Endothelial cell of umbilical vein (primary cell): ENCODE results near the gene ACOX3. TPM values are rescaled to one million over a fixed set of nuclear protein-coding genes. Genes with fewer than 3 reads are reported as not detected.

Experiments
- BruUV-seq: library from RNA; stranded (reverse); fragments of 400-500 nt; replicated peaks from 2 replicates; lab custom pipeline; 2021; lab: Mats Ljungman, UMichigan
- CTCF ChIA-PET: fragments of 300-600, 350-600 bp; sonication (Branson Sonifier 250); formaldehyde crosslinking; loops from one replicate; lab custom pipeline; 2021; ENCODE audit warnings: antibody characterized with exemption, inconsistent platforms; lab: Charles Lee
- POLR2A ChIA-PET: fragments of 300-600, 350-600 bp; sonication (Branson Sonifier 250); formaldehyde crosslinking; loops from one replicate; lab custom pipeline; 2021; ENCODE audit warnings: antibody characterized with exemption, inconsistent platforms; lab: Charles Lee
- DNase-seq: peaks from one replicate; pipeline ENCODE4 v3.0.0-alpha.2; 2011; ENCODE audit warnings: low read depth, low spot score
- FAIRE-seq: peaks from 2 replicates; lab custom pipeline; 2011; peaks lifted over from hg19 to GRCh38; lab: Jason Lieb, UNC
- H2AFZ ChIP-seq: 2 replicates; pipeline ENCODE4 v1.6.0; 2012; ENCODE audit warnings: low read depth, low read length, control low read depth, inconsistent platforms
- H3K27ac ChIP-seq: 2 replicates; pipeline ENCODE4 v1.5.1; 2011; ENCODE audit warnings: low read depth, mild to moderate bottlenecking, control low read depth, low read length, moderate library complexity; ENCODE audit not compliant: insufficient read depth
- H3K27me3 ChIP-seq, 2 experiments: 2 replicates each; pipeline versions ENCODE4 v1.6.0 to v1.6.1; 2011; ENCODE audit warnings: low read length in 2 of 2, mixed read lengths in 1 of 2; ENCODE audit not compliant: control insufficient read depth in 2 of 2, insufficient read depth in 2 of 2
- H3K36me3 ChIP-seq, 2 experiments: 2 replicates in 1 of 2; 3 replicates in 1 of 2; pipeline ENCODE4 v1.5.1; 2011; ENCODE audit warnings: low read length in 2 of 2, mild to moderate bottlenecking in 1 of 2, moderate library complexity in 1 of 2; ENCODE audit not compliant: control insufficient read depth in 2 of 2, insufficient read depth in 2 of 2; ENCODE audit errors: extremely low read depth in 1 of 2
- H3K4me1 ChIP-seq: 3 replicates; pipeline ENCODE4 v1.5.1; 2011; ENCODE audit warnings: mild to moderate bottlenecking, low read length; ENCODE audit not compliant: control insufficient read depth, insufficient read depth; ENCODE audit errors: extremely low read depth
- H3K4me2 ChIP-seq: 2 replicates; pipeline ENCODE4 v1.6.1; 2011; ENCODE audit warnings: low read length, control low read depth, mixed read lengths; ENCODE audit not compliant: insufficient read depth
- H3K4me3 ChIP-seq, 3 experiments: fragments of 200-600 bp in 1 of 3; sonication (generic), shearing (Covaris generic) in 1 of 3; replicated peaks in 1 of 3; 2 replicates each; pipeline ENCODE4 v1.5.1; 2011 to 2016; ENCODE audit warnings: control low read depth in 3 of 3, low read length in 3 of 3, mild to moderate bottlenecking in 2 of 3, inconsistent platforms in 1 of 3, low read depth in 1 of 3, moderate library complexity in 1 of 3; ENCODE audit not compliant: insufficient read depth in 1 of 3
- H3K79me2 ChIP-seq: 2 replicates; pipeline ENCODE4 v1.6.0; 2012; ENCODE audit warnings: low read length, inconsistent platforms; ENCODE audit not compliant: control insufficient read depth, insufficient read depth
- H3K9ac ChIP-seq: replicated peaks from 2 replicates; pipeline ENCODE3; 2011; ENCODE audit warnings: low read length, control low read depth; ENCODE audit not compliant: insufficient read depth; ENCODE audit errors: extremely low read depth
- H3K9me1 ChIP-seq: replicated peaks from 3 replicates; pipeline ENCODE4 v1.6.0; 2011; ENCODE audit warnings: mild to moderate bottlenecking, low read length; ENCODE audit not compliant: control insufficient read depth, insufficient read depth; ENCODE audit errors: extremely low read depth
- H3K9me3 ChIP-seq: replicated peaks from 2 replicates; pipeline ENCODE4 v1.5.1; 2012; ENCODE audit warnings: low read length, inconsistent platforms; ENCODE audit not compliant: control insufficient read depth, insufficient read depth
- H4K20me1 ChIP-seq: replicated peaks from 2 replicates; pipeline ENCODE3; 2011; ENCODE audit warnings: mild to moderate bottlenecking, low read length; ENCODE audit not compliant: control insufficient read depth, insufficient read depth; ENCODE audit errors: extremely low read depth
- EZH2 ChIP-seq: IDR thresholded peaks from 2 replicates; pipeline ENCODE4 v1.6.1; 2012; ENCODE audit warnings: borderline replicate concordance, low read depth, mild to moderate bottlenecking, moderate library complexity, low read length, inconsistent platforms; ENCODE audit not compliant: severe bottlenecking
- FOS ChIP-seq: IDR thresholded peaks from 2 replicates; pipeline ENCODE4 v1.6.1; 2011; ENCODE audit warnings: mild to moderate bottlenecking, low read length, moderate library complexity, borderline replicate concordance; ENCODE audit not compliant: insufficient read depth
- GATA2 ChIP-seq: IDR thresholded peaks from 2 replicates; pipeline ENCODE4 v1.7.0; 2011; ENCODE audit warnings: low read depth, mild to moderate bottlenecking, moderate library complexity, mixed read lengths, low read length; ENCODE audit not compliant: insufficient read length, insufficient read depth
- JUN ChIP-seq: IDR thresholded peaks from 2 replicates; pipeline ENCODE4 v1.6.1; 2011; ENCODE audit warnings: borderline replicate concordance, low read depth; ENCODE audit not compliant: insufficient read length, insufficient read depth
- MYC ChIP-seq: IDR thresholded peaks from one replicate; pipeline ENCODE4 v1.6.1; 2011; ENCODE audit warnings: mild to moderate bottlenecking, low read depth, low read length
- POLR2A ChIP-seq: IDR thresholded peaks from 2 replicates; pipeline ENCODE4 v1.6.1; 2012; ENCODE audit warnings: low read depth, mild to moderate bottlenecking, control low read depth, low read length
- POLR2AphosphoS5 ChIP-seq: IDR thresholded peaks from 2 replicates; pipeline ENCODE4 v1.6.1; 2012; ENCODE audit warnings: low read depth, mild to moderate bottlenecking, control low read depth, low read length, moderate library complexity; ENCODE audit not compliant: insufficient read depth
- dilution Hi-C: fragments of 300-500 bp; cut with MboI; formaldehyde crosslinking; loops from one replicate; pipeline ENCODE4 v1.15.0; 2019; ENCODE audit warnings: low sequenced_read_pairs; ENCODE audit not compliant: extremely low pct_ligation_motif_present
- intact Hi-C: fragments of 100-400 bp; cut with micrococcal nuclease; formaldehyde crosslinking; loops from one replicate; pipeline ENCODE4 v1.10.0; 2022
- polyA plus RNA-seq, 4 experiments: library from polyadenylated mRNA; depleted of rRNA in 3 of 4; stranded (reverse) in 3 of 4; unstranded in 1 of 4; fragments of >200 nt; gene quantifications; 2 replicates each; pipeline versions ENCODE4 v1.2.1 to v1.2.3, GENCODE V29; 2011 to 2012; ENCODE audit warnings: missing spikeins in 1 of 4
- total RNA-seq: library from RNA; stranded (reverse); gene quantifications from 2 replicates; pipeline ENCODE4 v1.2.3, GENCODE V29; 2021
- TF ChIP-seq, protein P1 (sequence below): IDR thresholded peaks from 2 replicates; pipeline ENCODE4 v1.6.1; 2011; ENCODE audit not compliant: insufficient read depth, insufficient read length
- TF ChIP-seq, protein P2 (sequence below), 2 donors: IDR thresholded peaks; 1 replicate in 1 of 2; 2 replicates in 1 of 2; pipeline ENCODE4 v1.5.1; 2011; ENCODE audit warnings: low read length in 2 of 2, mild to moderate bottlenecking in 2 of 2, moderate library complexity in 2 of 2, control low read depth in 1 of 2, inconsistent platforms in 1 of 2, low read depth in 1 of 2; ENCODE audit not compliant: insufficient read depth in 1 of 2; ENCODE audit errors: extremely low read depth in 1 of 2

ACOX3 gene
- total and polyA plus RNA-seq, 2 donors (not counting 3 experiments of a cell fraction or from before 2014, with no cell fraction given): 13.0 to 26.3 TPM

GRCh38 chr4:8433136-8433535, 7.4 kb downstream of the ACOX3 start:
- no peak overlapping the region for H3K27ac ChIP-seq
- H3K27me3 ChIP-seq: no peaks in the 10 kb centered on the region
- FAIRE-seq (no peak), DNase-seq (no peak)
- H3K4me3 ChIP-seq: no peak overlapping the region
- H3K9me3 ChIP-seq: no peaks in the 10 kb centered on the region
- no peak overlapping the region for H2AFZ ChIP-seq
- H3K79me2 ChIP-seq: no peaks in the 10 kb centered on the region
- H3K36me3 ChIP-seq: no peaks in the 10 kb centered on the region
- no peak overlapping the region for H3K4me2 ChIP-seq
- CTCF ChIA-PET: no interaction called here
- TF ChIP-seq MYC (no peak), POLR2AphosphoS5 (no peak), JUN (no peak), POLR2A (no peak), FOS (no peak), GATA2 (no peak), EZH2 (no peak)
- TF ChIP-seq, protein P1, sequence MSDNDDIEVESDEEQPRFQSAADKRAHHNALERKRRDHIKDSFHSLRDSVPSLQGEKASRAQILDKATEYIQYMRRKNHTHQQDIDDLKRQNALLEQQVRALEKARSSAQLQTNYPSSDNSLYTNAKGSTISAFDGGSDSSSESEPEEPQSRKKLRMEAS: no peak
- TF ChIP-seq, protein P2, sequence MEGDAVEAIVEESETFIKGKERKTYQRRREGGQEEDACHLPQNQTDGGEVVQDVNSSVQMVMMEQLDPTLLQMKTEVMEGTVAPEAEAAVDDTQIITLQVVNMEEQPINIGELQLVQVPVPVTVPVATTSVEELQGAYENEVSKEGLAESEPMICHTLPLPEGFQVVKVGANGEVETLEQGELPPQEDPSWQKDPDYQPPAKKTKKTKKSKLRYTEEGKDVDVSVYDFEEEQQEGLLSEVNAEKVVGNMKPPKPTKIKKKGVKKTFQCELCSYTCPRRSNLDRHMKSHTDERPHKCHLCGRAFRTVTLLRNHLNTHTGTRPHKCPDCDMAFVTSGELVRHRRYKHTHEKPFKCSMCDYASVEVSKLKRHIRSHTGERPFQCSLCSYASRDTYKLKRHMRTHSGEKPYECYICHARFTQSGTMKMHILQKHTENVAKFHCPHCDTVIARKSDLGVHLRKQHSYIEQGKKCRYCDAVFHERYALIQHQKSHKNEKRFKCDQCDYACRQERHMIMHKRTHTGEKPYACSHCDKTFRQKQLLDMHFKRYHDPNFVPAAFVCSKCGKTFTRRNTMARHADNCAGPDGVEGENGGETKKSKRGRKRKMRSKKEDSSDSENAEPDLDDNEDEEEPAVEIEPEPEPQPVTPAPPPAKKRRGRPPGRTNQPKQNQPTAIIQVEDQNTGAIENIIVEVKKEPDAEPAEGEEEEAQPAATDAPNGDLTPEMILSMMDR (IDR thresholded peaks at IDR 0.05; ENCODE audit: extremely low read depth in 1 of 2, insufficient read depth in 1 of 2, low read depth in 1 of 2, low read length in 2 of 2): no peak
- H3K9ac ChIP-seq: no peak overlapping the region
- H3K4me1 ChIP-seq: peaks cover 25% of the 10 kb centered on the region
- no peaks in the 10 kb centered on the region for H4K20me1 ChIP-seq
- no peaks in the 10 kb centered on the region for H3K9me1 ChIP-seq
- intact Hi-C loops (no loop called here), dilution Hi-C loops (no loop called here)
- POLR2A ChIA-PET: no interaction called here
- BruUV-seq: no TSS peak
